ENCODE results near the gene EIF3I.

GRCh38 chr1:32179193-32179442 lies 43.1 kb upstream of the EIF3I start:
- TF ChIP-seq POLR2AphosphoS5 (IDR thresholded peaks at IDR 0.05; ENCODE audit: low read depth, low read length) (no peak), POLR2A (IDR thresholded peaks at IDR 0.05; ENCODE audit: low read depth, low read length) (no peak), TAF1 (IDR thresholded peaks at IDR 0.05; ENCODE audit: borderline replicate concordance, low read depth, low read length) (no peak)

Data from GM12892 (cell line).